ENCODE results near the gene AOPEP.

AOPEP gene, protein sequence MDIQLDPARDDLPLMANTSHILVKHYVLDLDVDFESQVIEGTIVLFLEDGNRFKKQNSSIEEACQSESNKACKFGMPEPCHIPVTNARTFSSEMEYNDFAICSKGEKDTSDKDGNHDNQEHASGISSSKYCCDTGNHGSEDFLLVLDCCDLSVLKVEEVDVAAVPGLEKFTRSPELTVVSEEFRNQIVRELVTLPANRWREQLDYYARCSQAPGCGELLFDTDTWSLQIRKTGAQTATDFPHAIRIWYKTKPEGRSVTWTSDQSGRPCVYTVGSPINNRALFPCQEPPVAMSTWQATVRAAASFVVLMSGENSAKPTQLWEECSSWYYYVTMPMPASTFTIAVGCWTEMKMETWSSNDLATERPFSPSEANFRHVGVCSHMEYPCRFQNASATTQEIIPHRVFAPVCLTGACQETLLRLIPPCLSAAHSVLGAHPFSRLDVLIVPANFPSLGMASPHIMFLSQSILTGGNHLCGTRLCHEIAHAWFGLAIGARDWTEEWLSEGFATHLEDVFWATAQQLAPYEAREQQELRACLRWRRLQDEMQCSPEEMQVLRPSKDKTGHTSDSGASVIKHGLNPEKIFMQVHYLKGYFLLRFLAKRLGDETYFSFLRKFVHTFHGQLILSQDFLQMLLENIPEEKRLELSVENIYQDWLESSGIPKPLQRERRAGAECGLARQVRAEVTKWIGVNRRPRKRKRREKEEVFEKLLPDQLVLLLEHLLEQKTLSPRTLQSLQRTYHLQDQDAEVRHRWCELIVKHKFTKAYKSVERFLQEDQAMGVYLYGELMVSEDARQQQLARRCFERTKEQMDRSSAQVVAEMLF

DNA sequence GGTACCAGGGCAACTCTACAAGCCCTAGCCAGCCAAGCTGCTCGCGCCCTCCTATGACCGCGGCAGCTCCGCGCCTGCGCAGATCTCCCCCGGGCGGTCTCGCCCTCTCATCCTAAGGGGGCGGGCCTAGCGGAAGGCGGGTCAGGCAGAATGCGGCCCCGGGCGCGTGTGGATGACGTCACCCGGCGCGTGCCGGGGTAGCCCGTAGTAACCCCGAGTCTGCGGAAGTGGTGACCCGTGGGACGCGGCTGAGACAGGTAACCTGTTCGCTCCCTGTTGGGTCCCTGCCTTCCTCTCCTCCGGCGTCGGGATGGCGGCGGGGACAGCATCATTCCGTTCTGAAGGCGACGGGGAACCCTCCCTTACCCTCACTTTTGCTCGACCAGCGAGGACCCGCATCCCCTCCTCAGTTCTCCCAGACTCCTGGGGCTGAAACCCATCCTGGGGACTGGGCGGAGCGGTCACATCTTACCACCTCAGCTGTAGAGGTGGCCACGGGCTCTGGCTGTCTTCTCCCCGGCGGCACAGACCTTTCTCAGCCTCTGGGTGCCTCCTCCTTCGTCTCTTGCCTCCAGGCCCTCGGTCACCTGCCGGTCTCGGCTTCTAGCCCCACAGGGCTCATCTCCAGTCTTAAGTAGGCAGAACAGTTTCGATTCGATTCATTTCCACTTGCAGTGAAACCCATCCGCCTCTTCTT lies at the start of gene AOPEP:
Gene AOPEP, plus strand, starts transcription at position 205 of the 697 bp plus-strand sequence. CDS start 33,085 bp downstream, outside the sequence.
- peak; percentile 99 for DNase-seq

DNA sequence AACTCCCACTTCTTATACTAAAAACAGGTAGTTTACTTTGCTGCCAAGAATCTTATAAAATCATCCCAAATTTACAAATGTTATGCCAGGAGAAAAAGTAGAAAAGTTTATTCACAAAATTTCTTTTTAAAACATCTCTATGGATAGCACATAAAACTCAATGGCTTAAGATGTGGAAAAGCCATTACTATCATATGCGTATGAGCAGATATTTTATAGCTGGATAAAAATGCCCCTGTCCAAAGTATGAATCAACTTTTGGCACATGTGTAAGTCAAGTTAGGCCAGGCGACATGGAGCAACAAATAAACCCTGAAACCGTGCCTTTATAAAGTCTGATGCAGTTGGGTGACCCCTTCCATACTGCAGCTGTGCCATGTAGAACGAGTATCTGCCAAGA lies 48.6 kb upstream of the AOPEP start:
- DNase-seq: no peak

DNA sequence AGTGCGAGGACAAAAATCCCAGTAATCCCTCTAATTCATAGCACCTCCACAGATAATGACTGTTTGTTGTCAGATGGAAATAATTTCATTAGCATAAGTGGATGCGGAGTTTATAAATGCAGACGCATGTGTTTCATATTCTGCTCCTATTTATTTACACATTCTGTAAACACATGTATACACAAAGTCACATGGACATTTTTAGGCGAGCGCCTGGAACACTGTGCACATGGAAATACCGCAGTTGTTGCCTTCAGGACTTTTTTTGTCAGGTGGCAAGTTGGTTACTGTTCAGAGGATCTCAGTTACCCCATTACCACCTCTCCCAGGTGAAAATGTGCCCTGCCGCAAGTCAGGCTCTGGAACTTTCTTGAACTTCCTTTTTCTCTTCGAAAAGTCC lies 46.9 kb upstream of the AOPEP start:
- DNase-seq: no peak

DNA sequence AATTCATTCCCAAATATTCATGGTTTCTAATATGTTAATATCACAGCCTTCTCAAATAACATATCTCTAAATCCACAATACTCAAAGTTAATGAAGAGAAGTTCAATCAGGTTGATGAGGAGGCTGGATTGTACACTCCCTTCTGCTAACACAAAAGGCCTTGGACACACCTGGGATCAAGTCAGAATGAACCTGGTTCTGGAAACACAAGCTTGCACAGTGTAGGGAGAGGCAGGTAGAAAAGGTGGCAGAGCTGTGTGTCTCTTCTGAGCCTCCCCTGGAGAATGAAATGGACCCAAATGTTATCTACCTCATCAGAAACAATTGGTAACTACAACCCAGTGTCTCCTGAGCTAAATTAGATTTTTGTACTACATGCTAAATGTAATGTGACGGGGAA lies 46.5 kb upstream of the AOPEP start:
- no peak for DNase-seq

DNA sequence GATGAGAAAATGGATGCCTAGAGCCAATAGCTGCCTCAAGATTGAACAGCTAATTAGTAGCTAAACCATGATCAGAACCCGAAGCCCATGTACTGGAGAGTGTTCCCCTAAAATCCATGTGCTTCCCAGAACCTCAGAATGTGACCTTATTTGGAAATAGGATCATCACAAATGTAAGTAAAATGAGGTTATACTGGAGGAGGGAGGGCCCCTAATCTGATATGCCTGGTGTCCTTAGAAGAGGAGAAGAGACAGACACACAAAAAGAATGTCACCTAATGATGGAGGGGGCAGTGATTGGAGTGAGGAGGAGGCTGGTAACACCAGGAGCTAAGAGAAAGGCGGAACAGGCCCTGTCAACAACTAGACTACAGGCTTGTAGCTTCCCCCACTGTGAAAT lies 45.9 kb upstream of the AOPEP start:
- no peak for DNase-seq

DNA sequence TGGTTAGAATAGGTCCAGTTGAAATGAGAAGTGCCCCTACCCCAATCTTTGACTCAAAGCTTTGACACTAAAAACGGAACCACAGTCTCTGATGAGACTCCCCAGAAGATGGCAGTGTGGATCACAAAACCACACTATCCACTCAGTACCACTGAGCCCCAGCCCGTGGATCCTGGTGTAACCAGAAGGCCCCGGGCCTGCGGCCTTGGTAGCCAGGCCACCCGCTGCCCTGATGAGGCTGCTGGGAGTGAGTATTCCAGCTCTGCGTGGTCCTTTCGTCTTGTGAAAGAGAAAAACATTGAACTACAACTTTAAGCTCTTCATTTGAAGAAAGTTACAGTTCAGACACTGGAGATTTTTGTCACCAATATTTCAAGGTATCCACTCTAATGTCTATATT lies 45.0 kb upstream of the AOPEP start:
- DNase-seq: peak; percentile 68

DNA sequence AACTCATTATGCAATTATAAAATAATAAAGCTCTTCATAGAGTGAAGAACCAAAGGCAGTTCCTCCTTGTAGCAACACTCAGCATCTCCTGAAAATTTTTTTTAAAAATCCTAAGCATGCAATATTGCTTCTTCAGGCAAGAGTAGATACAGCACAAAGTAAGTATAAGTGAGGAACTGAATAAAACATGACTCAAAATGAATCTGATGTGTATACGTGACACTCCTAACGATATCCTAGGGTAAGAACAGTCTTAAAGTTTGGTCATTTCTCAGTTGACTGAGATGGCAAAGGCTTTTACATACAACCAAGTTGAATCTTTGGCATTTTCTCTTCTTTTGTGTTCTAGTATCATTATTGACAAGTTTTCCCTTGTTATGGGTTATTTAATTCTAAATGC lies 41.1 kb upstream of the AOPEP start:
- no peak for DNase-seq

DNA sequence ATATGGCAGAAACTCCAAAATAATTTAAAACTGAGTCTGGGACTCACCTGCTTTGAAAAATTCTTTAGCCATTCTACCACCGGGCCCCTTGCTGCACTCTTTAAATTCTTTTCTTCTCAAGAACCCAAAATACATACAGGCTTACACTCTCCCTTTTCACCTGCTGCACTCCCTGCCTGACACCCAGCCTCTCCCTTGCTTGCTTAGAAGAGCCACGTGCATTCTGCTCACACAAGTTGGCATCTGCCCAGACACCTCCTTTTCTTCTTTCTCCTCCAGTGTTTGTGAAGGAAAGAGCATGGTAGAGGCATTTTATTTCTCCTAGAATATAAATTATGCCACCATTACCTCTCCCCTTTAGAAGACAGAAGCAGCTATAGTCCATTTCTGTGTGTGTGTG lies 39.0 kb upstream of the AOPEP start:
- no peak for DNase-seq

DNA sequence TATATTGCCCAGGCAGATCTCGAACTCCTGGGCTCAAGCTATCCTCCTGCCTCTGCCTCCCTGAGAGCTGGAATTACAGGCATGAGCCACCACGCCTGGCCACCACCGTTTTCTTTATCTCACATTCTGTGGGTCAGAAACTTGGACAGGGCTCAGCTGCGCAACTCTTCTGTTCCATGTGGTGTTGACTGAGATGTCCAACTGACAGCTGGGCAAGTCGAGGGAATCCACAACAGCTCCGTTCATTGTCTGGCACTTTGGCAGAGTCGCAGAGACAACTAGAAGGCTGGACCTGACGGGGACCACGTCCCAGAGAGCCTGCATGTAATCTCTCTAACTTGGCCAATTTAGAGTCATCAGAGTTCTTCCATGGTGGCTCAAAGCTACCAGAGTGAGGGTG lies 36.2 kb upstream of the AOPEP start:
- no peak for DNase-seq

DNA sequence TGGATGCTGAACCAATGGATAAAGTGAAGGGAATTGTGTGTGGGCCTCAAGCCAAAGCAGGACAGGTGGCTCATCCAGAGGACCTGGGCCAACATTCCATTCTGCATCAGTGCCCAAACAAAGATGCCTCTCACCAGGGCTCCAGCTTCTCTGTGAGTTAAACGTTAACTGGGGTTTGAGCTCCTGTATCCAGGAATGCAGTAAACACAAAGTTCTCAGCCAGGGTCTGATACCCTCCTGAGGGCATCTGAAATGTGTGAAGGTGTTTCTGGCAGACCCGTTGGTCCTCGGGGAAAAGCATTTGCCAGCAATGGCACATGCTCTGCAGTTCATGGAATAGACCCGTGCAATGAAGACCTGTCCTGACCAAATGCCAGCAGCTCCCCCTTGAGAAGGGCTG lies 33.9 kb upstream of the AOPEP start:
- DNase-seq: no peak

DNA sequence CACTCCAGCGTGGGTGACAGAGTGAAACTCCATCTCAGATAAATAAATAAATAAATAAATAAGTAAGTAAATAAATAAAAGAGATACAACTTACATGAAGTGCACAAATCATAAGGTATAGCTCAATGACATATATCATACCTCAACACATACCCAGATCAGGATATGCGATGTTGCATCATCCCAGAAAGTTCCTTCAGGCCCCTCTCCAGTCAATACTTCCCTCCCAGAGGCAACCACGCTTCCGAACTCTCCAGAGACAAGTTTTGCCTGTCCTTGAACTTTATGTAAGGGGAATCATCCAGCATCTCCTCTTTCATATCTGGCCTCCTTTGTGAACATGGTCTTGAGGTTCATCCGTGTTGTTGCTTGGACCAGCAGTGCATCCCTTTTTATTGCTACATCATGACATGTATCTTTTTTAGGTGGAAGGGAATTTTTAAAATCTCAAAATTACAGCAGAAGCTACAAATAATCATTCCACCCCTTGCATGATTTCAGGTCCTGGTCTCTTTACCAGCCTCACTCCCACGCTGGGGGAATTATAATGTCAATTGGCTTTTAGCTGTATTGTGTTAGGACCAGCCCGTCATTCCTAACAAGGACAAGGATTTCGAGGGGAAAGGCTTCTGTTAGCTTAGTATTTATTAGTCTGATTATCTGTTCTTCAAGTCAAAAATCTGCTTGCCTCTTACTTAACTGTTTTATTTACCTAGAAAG lies 32.9 kb upstream of the AOPEP start:
- DNase-seq: no peak

DNA sequence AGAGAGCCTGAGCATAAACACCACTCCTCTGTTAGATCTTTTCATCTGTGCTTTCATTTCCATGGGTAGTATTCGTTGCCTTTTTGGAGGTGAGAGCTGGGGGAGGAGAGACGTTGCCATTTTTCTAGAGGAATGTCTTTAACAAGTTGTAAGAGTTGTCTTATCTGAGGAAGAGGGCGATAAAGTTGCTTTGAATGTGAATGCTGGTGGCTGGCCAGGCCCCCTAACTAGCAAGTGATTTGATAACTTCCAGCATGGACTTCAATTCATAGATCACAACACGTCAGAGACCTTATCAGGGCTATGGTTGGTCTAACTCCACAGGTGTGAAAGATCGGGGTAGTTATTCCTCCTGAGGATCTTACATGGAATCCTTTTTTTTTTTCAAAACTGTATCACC lies 30.0 kb upstream of the AOPEP start:
- DNase-seq: no peak

DNA sequence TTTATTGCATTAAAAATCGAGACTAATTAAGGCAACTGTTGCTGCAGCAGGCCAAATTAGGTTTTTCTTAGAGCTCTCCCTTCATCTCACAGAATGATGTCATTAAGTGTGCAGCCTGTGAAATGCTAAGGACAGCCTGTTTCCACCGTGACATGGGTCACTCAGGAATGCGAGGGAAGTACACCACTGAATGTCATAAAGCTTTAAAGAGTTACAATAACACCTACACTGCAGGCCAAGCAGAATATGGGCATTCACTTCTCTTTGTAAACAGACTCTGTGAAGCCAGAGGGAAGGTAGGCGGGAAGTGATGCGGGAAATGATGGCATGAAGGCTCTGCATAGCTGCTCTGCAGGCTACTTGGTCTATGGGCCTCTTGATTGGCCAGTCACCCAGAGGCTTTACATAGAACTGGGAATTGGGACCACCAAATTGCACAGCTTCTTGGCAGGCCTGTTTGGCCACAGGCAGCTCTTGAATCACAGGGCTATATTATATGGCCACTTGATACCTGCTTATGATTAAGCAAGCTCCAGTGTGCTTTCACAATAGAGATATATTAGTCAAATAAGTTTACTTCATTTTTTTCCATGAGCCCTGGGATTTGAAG lies 28.4 kb upstream of the AOPEP start:
- no peak for DNase-seq

DNA sequence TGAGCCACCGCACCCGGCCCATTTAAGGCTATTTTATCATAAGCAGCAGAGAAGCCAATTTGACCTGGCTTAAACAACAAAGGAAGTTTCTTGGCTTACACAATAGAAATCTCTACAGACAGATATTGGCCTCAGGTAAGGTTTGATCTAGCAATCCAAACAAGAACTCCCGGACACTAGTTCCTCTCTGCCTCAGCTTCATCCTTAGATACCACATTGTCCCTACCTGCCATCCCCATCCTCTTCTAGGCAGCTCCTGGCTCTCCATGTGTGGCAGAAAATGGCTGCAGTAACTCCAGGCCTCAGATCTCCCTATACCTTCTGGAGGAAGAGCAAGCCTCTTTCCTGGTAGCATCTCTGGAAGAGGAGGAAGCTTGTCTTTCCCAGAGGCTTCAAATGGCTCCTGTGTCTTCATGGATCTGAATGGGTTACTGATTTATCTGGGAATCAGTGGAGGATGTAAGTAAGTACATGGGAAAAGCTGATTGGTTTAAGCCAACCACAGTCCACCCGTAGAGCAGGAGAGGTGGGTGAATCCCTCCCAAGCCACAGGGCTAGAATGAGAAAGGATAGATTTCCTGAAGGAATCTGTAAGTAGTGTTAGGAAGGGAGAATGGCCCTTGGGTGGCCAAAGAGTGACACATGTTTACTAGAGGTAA lies 26.7 kb upstream of the AOPEP start:
- DNase-seq: no peak

DNA sequence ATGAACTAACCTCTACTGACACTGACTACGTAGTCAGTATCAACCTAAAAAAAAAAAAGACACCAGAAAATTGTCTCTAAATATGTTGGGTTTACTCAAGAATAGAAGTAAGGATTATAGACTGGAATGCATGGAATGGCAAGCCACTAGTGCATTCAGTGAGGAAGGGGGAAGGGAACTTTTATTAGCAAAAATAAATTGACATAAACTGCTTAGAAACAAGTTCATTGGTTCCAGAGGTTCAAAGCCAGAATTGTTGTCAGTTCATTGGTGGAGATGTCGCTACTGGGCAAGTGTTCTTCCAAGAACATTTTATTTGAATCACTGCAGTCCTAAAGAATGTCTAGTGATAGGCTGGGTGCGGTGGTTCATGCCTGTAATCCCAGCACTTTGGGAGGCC lies 26.1 kb upstream of the AOPEP start:
- no peak for DNase-seq

DNA sequence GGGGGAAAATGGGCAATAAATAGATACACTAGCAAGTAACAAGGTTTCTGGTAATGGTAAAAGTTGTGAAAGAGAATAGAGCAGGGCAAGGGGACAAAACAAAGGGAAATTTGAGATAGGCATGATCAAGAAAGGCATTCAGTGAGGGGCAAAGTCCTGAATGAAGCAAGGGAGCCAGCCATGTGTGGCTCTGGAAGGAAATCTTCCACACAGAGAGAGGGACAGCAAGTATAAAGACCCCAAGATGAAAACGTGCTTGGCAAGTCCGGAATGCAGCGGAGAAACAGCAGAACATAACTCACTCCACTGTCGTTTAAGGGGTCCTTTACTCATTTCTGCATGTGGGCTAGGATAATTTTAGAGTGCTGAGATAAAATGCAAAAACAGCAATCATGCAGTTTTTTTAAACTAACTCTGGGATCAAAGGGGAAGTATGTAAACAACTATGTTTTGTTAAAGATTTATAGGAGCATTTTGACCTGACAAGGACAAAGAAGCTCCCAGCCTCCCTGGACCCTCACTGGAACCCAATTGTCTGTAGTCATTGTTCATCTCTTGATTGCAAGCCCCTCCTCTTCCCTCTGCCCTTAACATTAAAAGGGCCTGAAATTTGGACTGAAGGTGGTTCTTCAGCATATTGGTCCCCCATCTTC lies 22.9 kb upstream of the AOPEP start:
- no peak for DNase-seq

DNA sequence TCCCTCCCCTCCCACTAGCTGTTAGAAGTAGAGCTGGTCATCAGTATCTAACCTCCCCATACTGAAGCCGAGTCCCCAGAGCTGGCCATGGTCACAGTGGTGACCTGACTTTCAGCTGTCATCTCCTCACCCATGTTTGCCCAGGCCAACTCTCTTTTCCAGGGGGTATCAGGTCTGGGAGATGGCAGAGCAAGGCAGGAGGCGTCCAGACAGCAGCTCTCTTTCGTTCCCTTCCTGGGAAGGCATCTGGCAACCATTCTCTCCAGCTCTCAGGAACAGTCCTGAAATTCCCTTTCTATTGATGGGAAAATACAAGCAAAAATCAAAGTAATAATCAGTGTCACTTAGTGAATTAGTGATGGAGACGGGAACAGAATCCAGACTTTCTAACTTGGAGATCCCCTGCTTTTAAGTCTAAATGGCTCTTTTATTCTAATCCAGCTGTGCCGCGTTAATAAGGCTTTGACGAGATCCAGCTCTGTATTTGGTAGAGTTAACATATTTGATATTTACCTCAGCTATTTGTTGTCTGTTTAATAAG lies 21.3 kb upstream of the AOPEP start:
- no peak for DNase-seq

DNA sequence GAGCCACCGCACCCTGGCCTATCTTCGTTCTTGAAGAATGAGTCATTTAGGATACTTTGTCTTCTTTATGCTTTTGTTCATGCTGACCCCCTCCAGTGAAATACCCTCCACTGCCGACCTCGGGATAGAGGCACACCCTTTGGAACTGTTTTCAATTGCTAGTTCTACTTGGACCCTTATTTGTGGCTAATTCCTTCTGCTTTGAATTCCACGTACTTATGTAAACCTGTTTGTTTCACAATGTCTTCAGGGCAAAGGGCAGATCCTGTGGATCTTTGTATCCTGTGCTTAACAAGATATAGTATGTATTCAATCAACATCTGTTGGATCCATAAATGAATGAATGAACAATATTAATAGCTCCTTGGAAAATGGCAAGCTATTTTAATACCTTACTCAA lies 19.6 kb upstream of the AOPEP start:
- DNase-seq: no peak

DNA sequence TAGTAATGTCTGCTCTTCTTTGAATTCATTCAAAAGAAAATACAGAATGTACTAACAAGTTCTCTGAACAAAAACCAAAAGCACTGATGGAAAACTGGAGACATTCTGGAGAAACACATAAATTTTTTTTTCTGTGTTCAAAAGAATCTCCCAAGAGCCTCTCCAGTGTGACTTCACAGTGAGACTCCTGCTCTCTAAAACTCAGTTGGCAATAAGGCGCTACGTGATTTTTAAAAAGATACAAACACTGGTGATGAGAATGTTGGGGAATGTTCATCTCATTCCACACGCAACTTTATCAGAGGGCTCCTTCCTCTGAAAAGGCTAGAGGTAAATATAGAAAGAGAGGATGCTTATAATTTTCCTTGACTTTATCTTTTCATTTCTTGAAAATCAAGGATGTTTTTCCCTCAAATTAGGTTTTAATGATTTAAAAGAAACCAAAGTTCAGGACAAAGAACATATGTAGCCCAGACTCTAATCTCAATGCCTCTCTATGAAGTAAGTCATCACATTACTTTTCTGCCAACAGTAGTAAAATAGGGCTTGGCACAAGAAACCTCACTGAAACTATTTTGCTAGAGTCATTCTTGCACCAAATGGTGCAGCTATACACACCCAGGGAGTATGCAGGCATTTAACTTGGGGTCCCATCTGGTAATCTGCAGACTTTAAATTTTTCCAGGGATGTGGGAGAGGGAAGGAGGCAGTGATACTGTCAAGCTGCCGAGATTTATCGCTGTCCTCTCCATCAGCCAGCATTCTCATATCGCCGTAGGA lies 12.9 kb upstream of the AOPEP start:
- DNase-seq: no peak

DNA sequence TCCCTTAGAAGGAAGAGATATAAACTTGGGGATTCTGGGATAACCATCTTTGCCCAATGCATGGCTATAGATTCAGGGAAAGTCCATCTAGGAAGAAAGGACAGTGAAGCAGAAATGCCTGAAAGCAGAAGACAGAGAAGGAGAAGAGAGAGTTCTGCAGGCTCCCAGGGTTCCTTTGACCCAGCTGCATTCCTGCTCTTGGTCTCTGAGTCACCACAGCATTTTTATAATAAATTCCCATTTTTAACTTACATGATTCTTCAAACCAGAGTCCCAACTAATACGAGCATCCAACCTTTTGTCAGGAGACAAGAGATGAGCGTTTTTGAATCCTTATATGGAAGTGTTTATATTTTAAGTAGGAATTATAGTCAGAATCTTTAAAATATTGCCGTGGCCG lies 12.0 kb upstream of the AOPEP start:
- DNase-seq: no peak
